K562 (cell line): ENCODE data around the gene LONP1. TPM values are rescaled to one million over a fixed set of nuclear protein-coding genes. Genes with fewer than 3 reads are reported as not detected.
A peak's percentile ranks its signal among the peaks of the same experiment; 100 is the strongest.

Source experiments
- CREB1 ChIP-seq, 2 experiments: sonication (generic) in 1 of 2; formaldehyde crosslinking in 1 of 2; IDR thresholded peaks; 2 replicates each; pipeline versions ENCODE4 v1.6.1 to v1.8.0; 2012 to 2022; ENCODE audit warnings: inconsistent platforms in 1 of 2, mild to moderate bottlenecking in 1 of 2, missing genetic modification reagents in 1 of 2, moderate library complexity in 1 of 2
- DDX20 ChIP-seq: fragments of 450-650 bp; IDR thresholded peaks from 2 replicates; pipeline ENCODE4 v1.6.1; 2016; ENCODE audit warnings: missing genetic modification characterization, low read depth, mild to moderate bottlenecking, missing compliant biosample characterization, moderate library complexity
- EHMT2 ChIP-seq: fragments of 450-650 bp; IDR thresholded peaks from 2 replicates; pipeline ENCODE4 v1.6.1; 2018; ENCODE audit warnings: antibody characterized with exemption
- ELF2 ChIP-seq: fragments of 250-450 bp; sonication (Bioruptor Pico); IDR thresholded peaks from 2 replicates; pipeline ENCODE4 v1.5.0; 2021; ENCODE audit warnings: mild to moderate bottlenecking
- ETV1 ChIP-seq: fragments of 450-650 bp; conservative IDR thresholded peaks from 2 replicates; pipeline ENCODE4 v1.6.1; 2016; ENCODE audit warnings: missing genetic modification characterization, control low read depth, low read depth, missing compliant biosample characterization
- FOXA3 ChIP-seq, 2 experiments: fragments of 450-650 bp in 1 of 2; sonication (generic) in 1 of 2; formaldehyde crosslinking; IDR thresholded peaks in 1 of 2; conservative IDR thresholded peaks in 1 of 2; 2 replicates each; pipeline versions ENCODE4 v1.4.0 to v1.8.0; 2020 to 2022; ENCODE audit warnings: mild to moderate bottlenecking in 2 of 2, missing genetic modification reagents in 1 of 2
- FUS ChIP-seq: fragments of 200-400 bp; formaldehyde crosslinking; optimal IDR thresholded peaks from 2 replicates; pipeline ENCODE3; 2017; ENCODE audit warnings: low read depth, low read length
- MCM7 ChIP-seq, 2 experiments: fragments of 450-650 bp; IDR thresholded peaks; 2 replicates each; pipeline ENCODE4 v1.6.1; 2016 to 2018
- MTA1 ChIP-seq: fragments of 450-650 bp; IDR thresholded peaks from 2 replicates; pipeline ENCODE4 v1.6.1; 2017; ENCODE audit warnings: borderline replicate concordance
- NUFIP1 ChIP-seq: fragments of 450-650 bp; IDR thresholded peaks from 2 replicates; pipeline ENCODE4 v1.6.1; 2018; ENCODE audit not compliant: partially characterized antibody
- PCBP1 ChIP-seq: fragments of 200-400 bp; formaldehyde crosslinking; IDR thresholded peaks from 2 replicates; pipeline ENCODE4 v1.6.1; 2018; ENCODE audit warnings: mild to moderate bottlenecking, low read depth, low read length; ENCODE audit not compliant: poor library complexity, severe bottlenecking
- PRMT5 ChIP-seq: sonication (generic); formaldehyde crosslinking; IDR thresholded peaks from 2 replicates; pipeline ENCODE4 v1.5.0; 2020; ENCODE audit warnings: missing genetic modification reagents
- RBBP5 ChIP-seq: fragments of 200-600 bp; sonication (generic); IDR thresholded peaks from 2 replicates; pipeline ENCODE4 v1.6.1; 2012; ENCODE audit warnings: borderline replicate concordance, mild to moderate bottlenecking, low read length, control low read depth, inconsistent platforms; ENCODE audit not compliant: insufficient read depth, poor library complexity, severe bottlenecking
- SETDB1 ChIP-seq: IDR thresholded peaks from one replicate; pipeline ENCODE4 v1.6.1; 2012; ENCODE audit warnings: low read length, control low read depth, inconsistent platforms
- SMARCC2 ChIP-seq: fragments of 450-650 bp; IDR thresholded peaks from 2 replicates; pipeline ENCODE4 v1.6.1; 2017; ENCODE audit warnings: antibody characterized with exemption, moderate library complexity, mild to moderate bottlenecking, low read depth
- U2AF2 ChIP-seq: fragments of 200-400 bp; formaldehyde crosslinking; optimal IDR thresholded peaks from 2 replicates; pipeline ENCODE3; 2017; ENCODE audit warnings: low read depth, mild to moderate bottlenecking, low read length
- VEZF1 ChIP-seq: fragments of 200-800 bp; sonication (Bioruptor generic); IDR thresholded peaks from 2 replicates; pipeline ENCODE4 v1.6.1; 2017; ENCODE audit warnings: missing genetic modification characterization, missing compliant biosample characterization
- ZBED1 ChIP-seq: IDR thresholded peaks from 2 replicates; pipeline ENCODE4 v1.6.1; 2014
- ZBTB2 ChIP-seq: fragments of 450-650 bp; IDR thresholded peaks from 2 replicates; pipeline ENCODE4 v1.6.1; 2016; ENCODE audit warnings: antibody characterized with exemption
- ZBTB8A ChIP-seq: fragments of 450-650 bp; IDR thresholded peaks from 2 replicates; pipeline ENCODE4 v1.6.1; 2018; ENCODE audit warnings: mild to moderate bottlenecking, moderate library complexity; ENCODE audit not compliant: partially characterized antibody
- ZEB2 ChIP-seq: fragments of 450-650 bp; IDR thresholded peaks from 2 replicates; pipeline ENCODE4 v1.6.1; 2016
- ZFX ChIP-seq: sonication (generic); formaldehyde crosslinking; IDR thresholded peaks from 2 replicates; pipeline ENCODE4 v1.8.0; 2022; ENCODE audit warnings: mild to moderate bottlenecking, missing genetic modification reagents, moderate library complexity
- ZNF3 ChIP-seq: fragments of 250-450 bp; sonication (Bioruptor Pico); IDR thresholded peaks from 2 replicates; pipeline ENCODE4 v1.5.0; 2021; ENCODE audit warnings: mild to moderate bottlenecking, moderate library complexity
- ZNF324 ChIP-seq: fragments of 250-450 bp; sonication (Bioruptor Pico); IDR thresholded peaks from 2 replicates; pipeline ENCODE4 v1.4.0; 2020; ENCODE audit warnings: mild to moderate bottlenecking
- ZNF668 ChIP-seq: fragments of 250-450 bp; sonication (Bioruptor Pico); IDR thresholded peaks from 2 replicates; pipeline ENCODE4 v1.8.0; 2022; ENCODE audit warnings: mild to moderate bottlenecking, inconsistent platforms
- polyA plus RNA-seq, 8 experiments: library from polyadenylated mRNA; depleted of rRNA in 4 of 8; stranded (reverse) in 5 of 8; unstranded in 3 of 8; fragments of >200 nt; fragmentation: Nextera tagmentation in 2 of 8; fragmentation: Illumina TruSeq in 1 of 8; extraction: Ambion mirVana in 2 of 8; extraction: Trizol in 1 of 8; gene quantifications; 2 replicates each; pipeline versions ENCODE4 v1.2.1 to v1.2.3, GENCODE V29; 2011 to 2014; ENCODE audit warnings: inconsistent platforms in 1 of 8, missing spikeins in 1 of 8
- total RNA-seq, 7 experiments: library from RNA; depleted of rRNA in 6 of 7; stranded (reverse); fragments of >200 nt in 6 of 7; fragmentation: Illumina TruSeq in 2 of 7; extraction: Trizol in 2 of 7; gene quantifications; 2 replicates each; pipeline versions ENCODE4 v1.2.1 to v1.2.3, GENCODE V29; 2011 to 2021; ENCODE audit warnings: low replicate concordance in 1 of 7
- TF ChIP-seq, protein P1 (sequence below), 3 experiments: fragments of 200-800 bp in 1 of 3; sonication (Bioruptor generic) in 1 of 3; sonication (generic) in 1 of 3; formaldehyde crosslinking in 1 of 3; IDR thresholded peaks; 2 replicates each; pipeline versions ENCODE4 v1.6.1 to v1.8.0; 2016 to 2022; ENCODE audit warnings: mild to moderate bottlenecking in 2 of 3, missing compliant biosample characterization in 2 of 3, missing genetic modification characterization in 2 of 3, missing genetic modification reagents in 1 of 3

LONP1 gene
- total and polyA plus RNA-seq, 9 of the 15 experiments (the other 6 are each of a cell fraction or from before 2014, with no cell fraction given) = 1.1 to 238 (median 84.5) TPM

GRCh38 chr19:5719961-5720790 lies at the start of gene LONP1, which contains the start of gene CATSPERD (continued):
- TF ChIP-seq NUFIP1 (no peak), ZBED1 (no peak), MTA1 (peak; percentile 97), ZBTB2 (peak; percentile 100), ZBTB8A (no peak), DDX20 (tag) (no peak), PRMT5 (CRISPR knock-in tag) (no peak), EHMT2 (no peak), RBBP5 (peak; percentile 98), SETDB1 (no peak), ZNF668 (CRISPR knock-in tag) (no peak), ZNF324 (no peak), FOXA3 (CRISPR knock-in tag; conservative IDR thresholded peaks at IDR 0.05 in 1 of 2, IDR thresholded peaks at IDR 0.05 in 1 of 2) (no peak; a peak in 1 of 4 replicates), ZEB2 (no peak), ELF2 (CRISPR knock-in tag) (no peak), ETV1 (tag) (peak; percentile 98), SMARCC2 (no peak), ZNF3 (CRISPR knock-in tag) (no peak), MCM7 (IDR thresholded peaks at IDR 0.05) (no peak), VEZF1 (peak; percentile 13; the same call in 1 of the 2 replicates), FUS (no peak), PCBP1 (peak; percentile 95), CREB1 (IDR thresholded peaks at IDR 0.05) (peak; percentile 97), CREB1 (CRISPR knock-in tag; IDR thresholded peaks at IDR 0.05) (peak; percentile 97), U2AF2 (no peak), ZFX (CRISPR knock-in tag) (peak; percentile 88)
- TF ChIP-seq, protein P1, sequence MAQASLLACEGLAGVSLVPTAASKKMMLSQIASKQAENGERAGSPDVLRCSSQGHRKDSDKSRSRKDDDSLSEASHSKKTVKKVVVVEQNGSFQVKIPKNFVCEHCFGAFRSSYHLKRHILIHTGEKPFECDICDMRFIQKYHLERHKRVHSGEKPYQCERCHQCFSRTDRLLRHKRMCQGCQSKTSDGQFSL (CRISPR knock-in tag; IDR thresholded peaks at IDR 0.05) = no peak
- TF ChIP-seq, protein P1 (tag; IDR thresholded peaks at IDR 0.05) = no peak
